NCI-H1092 (cell line): ENCODE measurements around the gene SCARB1.

Experiments
- DNase-seq: peaks from one replicate; lab custom pipeline; 2025; lab: John Stamatoyannopoulos, UW

Gene SCARB1

DNA sequence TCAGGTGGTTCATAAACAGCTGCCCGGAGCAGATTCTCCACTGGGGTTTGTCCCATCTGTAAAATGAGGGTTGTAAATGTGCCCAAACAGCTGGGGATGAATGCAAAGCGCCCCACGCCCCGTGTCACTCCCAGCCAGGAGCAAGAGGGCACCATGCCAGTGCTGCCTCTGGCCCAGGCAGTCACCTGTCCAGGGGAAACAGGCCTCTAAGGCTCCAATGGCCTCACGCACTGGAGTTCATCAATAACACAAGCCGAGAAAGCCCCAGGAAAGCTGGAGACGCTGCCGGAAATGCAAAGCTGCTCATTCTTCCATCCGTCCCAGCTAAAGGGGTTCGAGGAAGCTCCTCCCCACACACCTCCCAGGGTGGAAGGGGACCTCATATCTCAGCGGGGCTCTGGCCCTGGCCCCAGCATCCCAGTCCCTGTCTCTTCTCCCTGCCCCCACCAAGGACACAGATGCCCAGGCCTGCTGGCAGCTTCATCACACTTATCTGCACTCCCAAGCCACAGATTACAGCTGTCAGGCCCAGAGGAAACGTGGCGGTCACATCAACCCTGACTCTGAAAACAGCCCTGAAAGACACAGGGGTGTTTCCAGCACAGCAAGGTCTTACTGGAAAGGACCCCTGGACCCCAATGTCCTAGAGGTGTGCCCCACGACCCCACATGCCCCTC is 21.5 kb downstream of the SCARB1 start:
- DNase-seq, result peak; percentile 40

DNA sequence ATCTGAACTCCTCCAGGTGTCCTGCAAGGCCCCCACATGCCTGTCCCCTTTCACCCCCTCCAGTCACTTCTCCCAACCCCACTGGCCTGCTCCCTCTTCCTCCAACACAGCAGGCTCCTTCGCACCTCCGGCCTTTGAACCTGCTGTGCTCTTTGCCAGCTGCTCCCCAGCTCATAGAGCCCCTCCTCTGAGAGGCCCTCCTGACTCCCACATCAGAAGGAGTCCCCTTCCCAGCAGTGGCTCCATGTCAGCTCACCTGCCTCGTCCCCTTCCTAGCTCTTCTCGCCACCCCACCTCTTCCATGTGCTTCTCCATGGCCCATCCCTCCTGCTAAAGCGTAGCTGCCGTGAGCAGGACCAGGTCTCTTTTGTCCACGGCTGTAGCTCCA is 22.1 kb downstream of the SCARB1 start:
- DNase-seq, result peak; percentile 55

DNA sequence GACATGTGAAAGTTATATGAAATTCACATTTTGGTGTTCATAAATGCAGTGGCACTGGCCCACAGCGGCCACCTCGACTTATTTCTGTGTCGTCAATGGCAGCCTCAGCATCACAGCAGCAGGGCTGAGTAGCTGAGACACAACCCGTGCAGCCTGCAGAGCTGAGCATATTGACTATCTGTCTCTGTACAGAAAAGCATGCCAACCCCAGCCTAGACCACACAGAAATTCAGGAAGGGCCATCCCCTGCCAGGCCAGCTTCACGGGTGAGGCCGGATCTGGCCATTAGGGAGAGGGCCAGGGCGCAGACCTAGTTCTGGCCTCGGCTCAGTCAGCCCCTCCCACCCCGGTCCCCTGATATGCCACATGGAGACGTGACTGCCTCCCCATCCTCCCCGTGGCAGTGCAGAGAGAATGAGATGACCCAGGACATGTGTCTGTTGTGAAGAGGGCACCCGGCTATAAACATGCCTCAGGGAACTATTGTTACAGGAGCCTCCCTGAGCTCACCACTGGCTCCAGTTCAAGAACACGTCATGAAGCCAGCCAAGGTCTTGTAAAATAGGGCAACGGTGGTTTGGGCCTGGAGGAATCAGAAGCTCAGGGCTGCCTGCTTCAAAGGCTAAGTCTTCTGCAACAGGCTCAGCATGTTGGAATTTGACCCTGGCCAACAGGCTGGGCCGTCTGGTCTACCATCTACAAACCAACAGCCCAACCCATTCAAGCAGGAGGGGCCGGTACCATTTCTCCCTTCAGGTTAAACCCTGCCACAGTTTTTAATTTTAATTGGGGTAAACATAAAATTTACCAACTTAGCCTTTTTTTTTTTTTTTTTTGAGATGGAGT is 25.5 kb downstream of the SCARB1 start:
- DNase-seq, result peak; percentile 80

DNA sequence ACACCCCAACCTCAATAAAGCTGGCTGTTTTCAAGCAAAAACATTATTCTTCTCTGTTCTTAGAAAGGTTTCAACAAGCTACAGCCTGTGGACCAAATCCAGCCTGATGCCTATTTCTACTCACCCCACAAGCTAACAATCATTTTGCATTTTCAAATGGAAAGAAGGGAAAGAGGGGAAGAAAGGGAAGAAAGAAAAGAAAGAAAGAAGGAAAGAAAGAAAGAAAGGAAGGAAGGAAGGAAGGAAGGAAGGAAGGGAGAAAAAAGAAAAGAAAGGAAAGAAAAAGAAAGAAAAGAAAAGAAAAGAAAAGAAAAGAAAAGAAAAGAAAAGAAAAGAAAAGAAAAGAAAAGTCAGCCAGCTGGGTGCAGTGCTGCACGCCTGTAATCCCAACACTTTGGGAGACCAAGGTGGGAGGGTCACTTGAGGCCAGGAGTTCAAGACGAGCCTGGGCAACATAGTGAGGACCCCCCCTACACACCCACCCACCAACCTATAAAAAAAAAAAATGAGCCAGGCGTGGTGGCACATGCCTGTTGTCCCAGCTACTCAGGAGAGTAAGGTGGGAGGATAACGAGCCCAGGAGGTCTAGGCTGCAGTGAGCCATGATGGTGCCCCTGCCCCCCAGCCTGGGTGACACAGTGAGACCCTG is 26.3 kb downstream of the SCARB1 start:
- DNase-seq, result no peak

DNA sequence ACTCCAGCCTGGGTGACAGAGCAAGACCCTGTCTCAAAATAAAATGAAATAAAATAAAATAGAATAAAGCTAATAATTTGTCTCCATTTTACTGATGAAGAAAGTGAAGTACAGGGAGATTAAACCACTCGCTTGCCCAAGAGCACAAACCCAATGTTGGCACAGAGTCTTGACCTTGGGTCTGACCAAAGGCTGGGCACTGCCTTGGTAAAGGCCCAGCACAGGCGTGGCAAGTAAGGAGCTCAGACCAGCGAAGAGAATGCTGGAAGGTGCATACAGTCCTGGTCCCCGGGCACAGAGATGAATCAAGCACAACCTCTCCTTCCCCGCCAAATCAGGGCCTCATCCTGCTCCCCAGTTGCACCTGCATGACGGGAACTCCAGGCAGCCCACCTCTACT is 26.9 kb downstream of the SCARB1 start:
- DNase-seq, result no peak

DNA sequence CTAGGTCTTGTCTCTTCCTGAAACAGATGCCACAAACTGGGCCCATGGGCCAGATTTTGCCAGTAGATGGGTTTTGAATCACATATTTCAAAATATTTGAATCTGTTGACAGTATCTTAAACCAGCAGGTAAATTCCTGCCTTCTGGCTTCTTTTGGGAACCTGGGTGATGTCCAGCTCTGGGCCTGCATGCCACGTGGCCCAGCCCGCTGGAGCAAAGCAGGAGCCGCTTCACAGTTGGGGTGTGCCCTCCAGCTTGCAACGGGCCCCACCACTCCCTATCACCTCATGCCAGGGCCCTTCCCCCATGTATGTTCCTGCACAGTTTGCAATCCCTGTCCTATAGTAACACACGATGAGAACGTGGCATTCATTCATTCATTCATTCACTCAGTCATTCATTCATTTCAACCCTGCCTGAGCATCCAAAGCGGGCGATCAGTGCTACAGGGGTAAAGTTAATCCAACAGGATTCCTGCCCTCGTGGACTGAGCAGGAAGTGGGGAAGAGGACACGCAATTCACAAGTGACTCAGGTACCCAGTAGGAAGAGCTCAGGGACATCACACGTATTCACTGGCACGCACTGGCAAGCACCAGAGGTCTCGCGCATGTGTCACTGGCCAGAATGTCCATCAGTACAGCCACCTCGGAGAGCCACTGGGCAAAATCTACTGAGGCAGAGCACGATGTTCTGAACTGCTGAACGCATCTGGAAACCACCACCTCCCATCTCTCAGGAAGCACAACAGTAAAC is 27.8 kb downstream of the SCARB1 start:
- DNase-seq, result no peak

DNA sequence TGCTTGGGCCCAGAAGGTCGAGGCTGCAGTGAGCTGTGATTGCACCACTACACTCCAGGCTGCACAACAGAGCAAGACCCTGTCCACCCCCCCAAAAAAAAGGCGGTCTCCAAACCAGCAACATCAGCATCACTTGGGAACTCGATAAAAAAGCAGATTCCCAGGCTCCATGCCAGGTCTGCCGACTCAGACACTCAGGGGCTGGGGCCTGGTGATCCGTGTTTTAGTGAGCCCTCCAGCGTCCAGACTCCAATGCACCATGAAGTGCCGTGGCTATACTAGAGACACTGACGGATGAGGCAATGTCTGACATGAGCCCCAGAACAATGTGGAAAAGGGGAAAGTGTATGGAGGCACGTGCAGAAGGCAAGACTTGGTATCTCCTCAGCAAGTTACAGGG is 28.8 kb downstream of the SCARB1 start:
- DNase-seq, result no peak

DNA sequence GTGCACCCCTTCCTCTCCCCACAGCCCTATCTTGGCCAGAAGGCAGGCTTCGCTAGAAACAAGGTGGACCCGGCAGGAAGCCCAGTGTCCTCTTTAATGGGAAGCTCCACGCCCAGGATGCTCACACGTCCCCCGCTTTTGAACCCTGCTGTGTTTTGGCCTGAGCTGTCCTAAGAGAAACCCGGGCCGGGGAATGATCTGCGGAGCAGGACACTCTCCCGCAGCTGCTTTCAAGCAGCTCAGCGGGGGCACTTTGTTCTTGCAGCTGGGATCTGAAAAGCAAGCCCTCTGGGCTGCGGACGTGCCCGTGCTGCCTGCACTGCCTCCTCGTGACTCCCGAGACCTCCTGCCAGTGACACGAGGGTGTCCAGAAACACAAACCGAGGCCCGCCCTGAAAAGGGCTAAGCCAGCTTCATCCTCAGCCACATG is 30.0 kb downstream of the SCARB1 start:
- DNase-seq, result peak; percentile 60

DNA sequence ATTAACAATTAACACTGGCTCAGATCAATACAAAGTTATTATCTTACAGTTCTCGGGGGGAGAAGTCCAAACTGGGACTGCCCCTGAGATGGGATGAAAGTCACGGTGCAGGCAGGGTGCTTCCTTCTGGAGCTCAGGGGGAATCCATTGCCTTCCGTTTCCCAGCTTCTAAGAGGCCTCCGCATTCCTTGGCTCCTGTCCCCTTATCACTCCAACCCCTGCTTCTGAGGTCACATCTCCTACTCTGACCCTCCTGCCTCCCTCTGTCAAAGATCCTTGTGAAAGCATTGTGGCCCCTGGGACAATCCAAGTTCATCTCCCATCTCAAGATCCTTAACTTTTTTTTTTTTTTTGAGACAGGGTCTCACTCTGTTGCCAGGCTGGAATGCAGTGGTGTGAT is 30.8 kb downstream of the SCARB1 start:
- no peak for DNase-seq

DNA sequence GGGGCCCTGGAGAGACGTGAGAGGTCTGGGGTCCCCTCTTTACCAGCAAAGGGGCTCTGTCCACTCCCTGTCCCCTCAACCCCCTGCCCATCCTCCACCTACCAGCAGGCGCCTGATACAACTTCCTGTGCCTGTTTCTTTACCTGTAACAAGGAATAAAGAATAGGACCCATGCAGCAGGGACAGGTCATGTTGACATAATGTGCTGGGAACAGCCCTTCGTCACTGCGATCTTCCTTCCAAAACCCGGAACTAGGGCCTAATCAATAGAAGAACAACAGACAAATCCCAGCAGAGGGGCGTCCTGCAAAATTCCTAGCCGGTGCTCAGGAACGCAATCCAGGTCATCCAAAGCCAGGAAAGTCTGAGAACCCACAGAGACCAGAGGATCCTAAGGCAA is 32.1 kb downstream of the SCARB1 start:
- no peak for DNase-seq

DNA sequence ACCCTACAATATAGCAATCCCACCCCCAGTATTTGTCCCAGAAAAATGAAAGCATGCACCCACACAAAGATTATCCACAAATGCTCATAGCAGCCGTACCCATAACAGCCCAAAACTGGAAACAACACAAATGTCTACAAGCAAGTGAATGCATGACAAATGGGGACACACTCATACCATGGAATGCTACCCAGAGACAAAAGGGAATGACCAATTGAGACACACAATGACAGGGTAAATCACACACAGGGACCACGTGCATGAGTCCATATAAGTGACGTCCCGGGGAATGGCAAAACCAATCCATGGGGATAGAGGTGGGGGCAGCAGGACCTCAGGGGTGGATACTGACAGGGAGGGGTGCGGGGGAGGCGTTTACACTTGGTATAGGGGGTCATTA is 33.4 kb downstream of the SCARB1 start:
- DNase-seq, result no peak

DNA sequence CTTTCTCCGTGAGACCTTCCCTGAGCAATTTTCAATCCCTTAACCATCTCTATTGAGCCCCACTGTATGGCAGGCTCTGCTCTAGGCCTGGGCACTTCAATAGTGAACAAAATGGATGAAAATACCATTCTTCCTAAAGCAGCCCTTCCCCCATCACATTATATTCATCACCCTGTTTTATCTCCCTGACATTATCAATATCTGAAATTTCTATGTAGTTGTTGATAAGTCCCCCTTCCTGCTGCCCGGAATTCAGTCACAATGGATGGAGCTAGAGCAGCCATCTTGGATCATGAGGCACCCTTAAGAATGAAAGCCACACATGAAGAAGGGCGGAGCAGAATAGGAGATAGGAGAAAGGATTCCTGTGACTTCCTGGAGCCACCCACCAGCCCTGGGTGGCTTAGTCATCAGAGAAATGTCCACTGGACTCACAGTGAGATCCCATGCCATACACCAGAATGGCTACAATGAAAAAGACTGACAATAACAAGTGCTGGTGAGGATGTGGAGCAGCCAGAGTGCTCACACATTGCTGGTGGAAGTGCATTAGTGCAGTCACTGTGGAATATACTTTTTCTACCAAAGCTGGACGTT is 33.9 kb downstream of the SCARB1 start:
- DNase-seq, result no peak

DNA sequence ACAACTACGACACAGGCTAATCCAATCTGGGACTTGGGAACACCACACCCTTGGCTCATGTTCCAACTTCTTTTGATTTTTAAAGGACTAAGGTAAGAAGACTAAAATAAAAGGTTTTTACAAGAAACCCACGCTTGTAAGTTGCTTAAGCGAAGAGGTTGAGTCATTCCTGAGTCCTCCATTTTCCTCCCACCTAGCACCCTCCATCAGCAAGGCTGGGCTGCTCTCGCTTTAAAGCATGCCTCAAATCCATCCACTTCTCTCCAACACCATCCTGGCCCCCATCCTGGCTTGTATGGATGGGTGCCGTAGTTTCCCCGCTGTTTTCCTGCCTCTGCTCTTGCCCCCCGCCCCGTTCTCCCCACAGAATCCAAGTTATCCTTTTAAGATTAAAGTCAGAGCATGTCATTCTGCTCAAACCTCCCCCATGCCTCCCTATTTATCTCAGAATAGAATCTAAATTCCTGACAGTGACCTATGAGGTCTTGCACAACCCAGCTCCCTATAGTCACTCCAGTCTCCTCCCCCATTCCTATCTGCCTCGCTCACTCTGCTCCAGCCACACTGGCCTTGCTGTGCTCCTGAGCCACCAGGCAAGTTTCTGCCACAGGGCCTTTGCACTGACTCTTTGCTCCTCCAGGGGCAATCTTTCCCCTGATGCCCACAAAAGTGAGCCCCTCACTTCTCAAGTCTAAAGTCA is 34.5 kb downstream of the SCARB1 start:
- no peak for DNase-seq

DNA sequence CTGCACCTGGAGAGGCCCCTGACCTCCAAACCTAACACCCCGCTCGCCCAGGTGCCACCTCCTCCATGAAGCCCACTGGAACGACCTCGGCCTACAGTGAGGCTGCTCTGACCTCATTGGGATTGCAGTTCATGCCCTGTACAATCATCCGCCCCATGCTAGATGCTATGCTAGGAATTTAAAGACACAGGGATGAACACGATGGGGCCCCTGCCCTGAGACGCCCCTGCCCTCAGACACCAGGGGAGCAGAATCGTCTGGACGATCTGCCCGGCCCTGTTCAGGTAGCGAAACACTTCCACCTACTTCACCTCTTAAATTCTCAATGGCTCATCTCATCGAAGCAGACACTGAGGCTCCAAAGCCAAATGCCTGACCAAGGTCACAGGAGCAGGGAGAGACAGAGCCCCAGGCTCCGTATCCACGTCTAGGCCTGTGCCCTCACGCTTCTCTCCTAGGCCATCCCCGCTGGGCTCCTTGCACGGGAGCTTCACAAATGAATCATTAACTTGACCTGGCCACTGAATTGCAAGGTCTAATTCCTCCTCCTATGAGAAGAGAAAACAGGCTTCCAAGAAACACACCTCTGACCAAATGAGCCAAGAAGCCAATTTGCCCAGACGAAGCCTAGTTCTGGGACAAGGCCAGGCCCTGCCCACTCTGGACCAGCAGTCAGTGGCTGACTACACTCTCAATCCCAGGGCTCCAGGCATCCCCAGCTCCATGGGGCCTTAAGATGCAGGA is 35.2 kb downstream of the SCARB1 start:
- no peak for DNase-seq

DNA sequence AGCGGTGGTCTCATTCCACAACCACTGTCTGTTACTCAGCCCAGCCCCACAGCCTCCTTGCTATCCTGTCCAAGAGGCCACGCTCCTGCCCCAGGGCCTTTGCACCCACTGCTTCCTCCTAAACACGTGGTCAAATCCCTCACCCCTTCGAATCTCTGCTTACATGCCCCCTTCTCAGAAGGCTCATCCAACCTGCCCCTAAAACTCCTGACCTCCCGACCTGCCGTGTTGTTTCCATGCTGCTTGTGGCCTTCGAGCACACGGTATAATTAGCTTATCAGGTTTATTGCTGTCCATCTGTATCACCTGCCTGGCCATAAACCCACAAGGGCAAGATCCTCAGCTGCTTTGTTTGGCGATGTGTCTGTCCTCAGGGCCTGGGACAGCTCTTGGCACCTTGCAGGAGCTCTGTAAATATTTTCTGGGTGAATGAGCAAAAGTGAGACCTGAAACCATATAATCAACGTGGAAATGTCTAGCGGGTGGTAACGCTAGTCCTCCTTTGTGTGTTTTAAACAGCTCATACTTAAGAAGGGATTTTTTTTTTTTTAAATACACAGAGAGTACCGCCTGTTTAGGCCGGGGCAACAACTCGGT is 36.0 kb downstream of the SCARB1 start:
- DNase-seq, result no peak

DNA sequence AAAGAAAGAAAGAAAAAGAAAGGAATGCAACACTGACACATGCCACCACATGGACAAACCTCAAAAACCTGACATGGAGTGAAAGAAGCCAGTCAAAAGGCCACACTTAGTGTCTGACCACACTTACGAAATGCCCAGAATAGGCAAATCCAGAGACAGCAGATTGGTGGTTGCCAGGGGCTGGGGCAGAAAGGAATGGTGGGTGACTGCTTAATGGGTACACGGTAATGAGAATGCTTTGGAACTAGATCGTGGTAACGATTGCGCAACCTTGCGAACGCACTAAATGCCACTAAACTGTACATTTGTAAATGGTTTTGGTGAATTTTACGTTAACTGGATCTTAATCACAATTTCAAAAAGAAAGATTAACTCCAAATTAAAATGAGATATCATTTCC is 39.5 kb downstream of the SCARB1 start:
- DNase-seq, result no peak

DNA sequence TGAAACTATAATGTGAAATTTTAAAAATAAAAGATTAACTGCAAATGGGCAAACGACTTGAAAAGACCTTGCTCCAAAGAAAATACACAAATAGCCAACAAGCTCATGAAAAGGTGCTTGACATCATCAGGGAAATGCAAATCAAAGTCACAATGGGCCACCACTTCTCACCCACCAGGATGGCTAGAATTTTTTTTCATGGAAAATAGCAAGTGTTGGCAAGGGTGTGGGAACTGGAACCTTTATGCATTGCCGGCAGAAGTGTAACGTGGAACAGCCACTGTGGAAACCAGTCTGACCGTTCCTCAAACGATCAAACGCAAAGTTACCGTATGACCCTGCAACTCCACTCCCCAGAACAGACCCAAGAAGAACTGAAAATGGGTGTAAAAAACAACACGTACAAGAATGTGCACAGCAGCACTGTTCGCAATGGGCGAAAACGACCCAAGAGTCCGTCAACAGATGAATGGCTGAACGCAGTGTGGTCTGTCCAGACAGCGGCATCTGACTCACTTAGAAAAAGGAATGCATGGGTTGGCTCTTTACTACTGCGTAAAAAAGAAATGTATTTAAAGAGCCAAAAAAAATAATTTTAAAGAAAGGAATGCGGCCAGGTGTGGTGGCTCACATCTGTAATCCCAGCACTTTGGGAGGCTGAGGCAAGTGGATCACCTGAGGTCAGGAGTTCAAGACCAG is 40.2 kb downstream of the SCARB1 start:
- no peak for DNase-seq

DNA sequence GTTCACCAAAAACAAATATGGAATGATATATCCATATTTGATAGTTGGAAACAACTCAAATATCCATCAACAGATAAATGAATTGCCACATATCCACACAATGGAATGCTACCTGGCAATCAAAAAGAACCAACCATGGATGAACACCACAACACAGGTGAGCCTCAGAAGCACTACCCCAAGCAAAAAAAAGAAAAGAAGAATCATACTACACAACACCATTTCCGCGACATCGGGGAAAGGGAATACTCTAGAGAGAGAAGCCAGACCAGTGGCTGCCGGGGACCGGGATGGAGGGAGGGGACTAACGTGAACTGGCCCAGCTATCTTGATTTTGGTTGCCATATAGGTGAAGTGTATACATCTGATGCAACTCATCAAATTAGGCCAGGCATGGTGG is 41.4 kb downstream of the SCARB1 start:
- no peak for DNase-seq
